AG04450 (cell line): ENCODE measurements around the gene CDK11B. TPM values are rescaled to one million over a fixed set of nuclear protein-coding genes. Genes with fewer than 3 reads are reported as not detected.

Source experiments
- CTCF ChIA-PET: fragments of 300-600, 350-600 bp; formaldehyde crosslinking; extraction: SDS; loops from one replicate; lab custom pipeline; 2022; ENCODE audit warnings: antibody characterized with exemption, inconsistent platforms; lab: Charles Lee
- POLR2A ChIA-PET: fragments of 350-600 bp; formaldehyde crosslinking; extraction: SDS; loops from one replicate; lab custom pipeline; 2021; ENCODE audit warnings: antibody characterized with exemption, inconsistent platforms; lab: Yijun Ruan, JAX
- DNase-seq: peaks from one replicate; pipeline ENCODE4 v3.0.0-alpha.2; 2011; ENCODE audit warnings: low read depth, low spot score
- H3K27ac ChIP-seq: one replicate; pipeline ENCODE4 v1.5.1; 2012; ENCODE audit warnings: low read depth, low read length, control low read depth
- H3K27me3 ChIP-seq: one replicate; pipeline ENCODE4 v1.6.0; 2012; ENCODE audit warnings: low read length; ENCODE audit not compliant: control insufficient read depth, insufficient read depth
- H3K4me3 ChIP-seq: 2 replicates; pipeline ENCODE4 v1.5.1; 2011; ENCODE audit warnings: mild to moderate bottlenecking, low read depth, low read length, control low read depth
- H3K9me3 ChIP-seq: 2 replicates; pipeline ENCODE4 v1.5.1; 2012; ENCODE audit warnings: low read length; ENCODE audit not compliant: control insufficient read depth, insufficient read depth
- CTCF ChIP-seq: IDR thresholded peaks from 2 replicates; pipeline ENCODE4 v1.5.1; 2011; ENCODE audit warnings: low read depth, low read length, control low read depth, inconsistent platforms
- polyA plus RNA-seq: library from polyadenylated mRNA; depleted of rRNA; stranded (reverse); fragments of >200 nt; gene quantifications from 2 replicates; pipeline ENCODE4 v1.2.3, GENCODE V29; 2011

The CDK11B gene
- polyA plus RNA-seq, 1 experiment: 6.7 TPM

DNA sequence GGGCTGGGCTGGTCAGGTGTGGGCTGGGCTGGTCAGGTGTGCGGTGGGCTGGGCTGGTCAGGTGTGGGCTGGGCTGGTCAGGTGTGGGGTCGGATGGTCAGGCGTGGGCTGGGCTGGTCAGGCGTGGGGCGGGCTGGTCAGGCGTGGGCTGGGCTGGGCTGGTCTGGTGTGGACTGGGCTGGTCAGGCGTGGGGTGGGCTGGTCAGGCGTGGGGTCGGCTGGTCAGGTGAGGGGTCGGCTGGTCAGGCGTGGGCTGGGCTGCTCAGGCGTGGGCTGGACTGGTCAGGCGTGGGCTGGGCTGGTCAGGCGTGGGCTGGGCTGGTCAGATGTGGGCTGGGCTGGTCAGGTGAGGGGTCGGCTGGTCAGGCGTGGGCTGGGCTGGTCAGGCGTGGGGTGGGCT, 53.1 kb downstream of the CDK11B start:
- Histone ChIP-seq H3K27me3 (peaks cover 2% of the 10 kb centered on the region), H3K27ac (no peak overlapping the region), H3K9me3 (no peaks in the 10 kb centered on the region), H3K4me3 (no peak overlapping the region)
- no peak for TF ChIP-seq CTCF
- ChIA-PET CTCF (no interaction called here), POLR2A (no interaction called here)
- DNase-seq: no peak

DNA sequence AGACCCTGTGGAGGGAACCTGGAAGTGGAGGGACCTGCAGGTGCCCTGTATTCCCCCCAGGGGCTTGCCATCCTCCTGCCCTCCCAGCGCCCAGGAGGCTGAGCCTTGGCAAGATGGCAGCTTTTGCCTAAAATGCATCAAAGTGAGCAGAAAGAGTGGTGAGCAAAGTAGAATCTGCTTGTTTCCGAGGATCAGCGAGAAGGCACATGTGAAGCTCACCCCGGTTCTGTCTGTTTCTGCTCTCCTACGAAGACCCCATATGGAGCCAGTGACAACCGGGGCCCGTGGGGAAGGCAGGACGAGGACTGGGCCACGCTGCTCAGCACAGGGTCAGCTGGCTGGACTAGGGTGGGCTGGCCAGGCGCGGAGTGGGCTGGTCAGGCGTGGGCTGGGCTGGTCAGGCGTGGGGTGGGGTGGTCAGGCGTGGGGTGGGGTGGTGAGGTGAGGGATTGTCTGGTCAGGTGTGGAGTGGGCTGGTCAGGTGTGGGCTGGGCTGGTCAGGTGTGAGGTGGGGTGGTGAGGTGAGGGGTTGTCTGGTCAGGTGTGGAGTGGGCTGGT, 53.7 kb downstream of the CDK11B start:
- no peaks in the 10 kb centered on the region for H3K9me3 ChIP-seq
- H3K27ac ChIP-seq: no peak overlapping the region
- ChIA-PET CTCF (no interaction called here), POLR2A (no interaction called here)
- no peak for TF ChIP-seq CTCF
- H3K27me3 ChIP-seq: peaks cover 2% of the 10 kb centered on the region
- DNase-seq: no peak
- H3K4me3 ChIP-seq: no peak overlapping the region

DNA sequence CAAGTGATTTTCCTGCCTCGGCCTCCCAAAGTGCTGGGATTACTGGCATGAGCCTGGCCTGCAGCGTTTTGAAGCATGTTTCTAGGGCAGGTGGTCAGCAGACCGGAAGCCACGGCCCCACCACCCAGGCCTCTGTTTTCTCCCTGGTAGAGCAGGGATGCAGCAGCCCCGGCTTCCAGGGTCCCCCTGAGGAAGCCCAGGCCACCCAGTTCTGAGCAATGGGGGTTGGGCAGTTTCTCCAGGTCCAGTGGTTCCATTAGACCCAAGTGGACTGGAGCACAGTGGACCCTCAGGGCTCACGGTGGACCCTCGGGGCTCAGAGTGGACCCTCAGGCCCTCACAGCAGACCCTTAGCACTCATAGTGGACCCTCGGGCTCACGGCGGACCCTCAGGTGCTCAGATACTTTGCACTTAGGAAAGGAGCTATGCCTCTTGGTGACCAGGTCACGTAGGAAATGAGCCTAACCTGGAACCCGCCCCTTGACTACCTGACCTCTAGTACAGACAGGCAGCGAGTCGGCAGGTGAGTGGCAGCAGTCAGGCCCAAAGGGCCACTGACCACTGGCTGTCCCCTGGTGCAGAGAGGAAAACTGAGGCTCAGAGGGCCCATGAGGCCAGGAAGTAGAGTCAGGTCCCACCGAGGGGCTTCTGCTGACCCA, 54.3 kb downstream of the CDK11B start:
- CTCF ChIA-PET: no interaction called here

DNA sequence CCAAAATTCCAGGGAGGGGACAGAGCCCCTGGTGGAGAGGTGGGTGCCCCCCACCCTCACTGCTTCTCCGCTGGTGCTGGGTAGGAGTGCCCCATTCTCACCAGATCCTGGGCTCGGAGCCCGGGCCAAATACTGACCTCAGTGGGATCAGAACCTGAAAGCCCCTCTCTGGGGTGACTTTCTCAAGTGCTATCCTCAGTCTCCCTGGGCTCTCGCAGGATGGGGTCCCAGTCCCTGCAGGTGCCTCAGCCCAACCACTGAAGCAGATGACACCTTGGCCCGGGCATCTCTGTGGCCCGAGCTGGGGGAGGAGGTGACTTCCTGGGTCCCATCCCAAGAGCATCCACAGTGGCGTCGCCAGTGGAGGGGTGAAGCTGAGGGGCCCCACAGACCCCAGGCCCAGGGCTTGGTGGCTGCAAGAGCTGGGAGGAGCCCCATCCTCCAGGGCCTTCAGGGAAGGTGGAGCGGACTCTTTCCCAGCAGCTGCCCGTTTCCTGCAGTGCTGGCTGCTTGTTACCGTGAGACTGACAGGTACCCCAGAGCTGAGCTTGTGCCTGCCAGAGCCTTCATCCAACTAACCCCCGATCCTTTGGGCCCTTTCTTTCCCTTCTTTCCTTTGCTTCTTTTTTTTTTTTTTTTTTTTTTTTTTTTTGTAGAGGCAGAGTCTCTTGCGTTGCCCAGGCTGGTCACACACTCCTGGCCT, 55.0 kb downstream of the CDK11B start:
- ChIA-PET CTCF (no interaction called here), POLR2A (no interaction called here)
- no peak overlapping the region for H3K4me3 ChIP-seq
- peaks cover 4% of the 10 kb centered on the region for H3K27me3 ChIP-seq
- no peaks in the 10 kb centered on the region; the same call in 1 of the 2 replicates for H3K9me3 ChIP-seq
- DNase-seq: no peak
- TF ChIP-seq CTCF: no peak
- no peak overlapping the region for H3K27ac ChIP-seq

More for the DNA sequence above, 54.3 kb downstream of the CDK11B start:
- peaks cover 2% of the 10 kb centered on the region for H3K27me3 ChIP-seq
- POLR2A ChIA-PET: no interaction called here
- no peaks in the 10 kb centered on the region for H3K9me3 ChIP-seq
- no peak overlapping the region for H3K4me3 ChIP-seq
- H3K27ac ChIP-seq: no peak overlapping the region
- DNase-seq: no peak
- TF ChIP-seq CTCF: no peak

GRCh38 chr1:1602968-1603506, 55.8 kb downstream of the CDK11B start:
- POLR2A ChIA-PET: no interaction called here
- Histone ChIP-seq H3K9me3 (no peaks in the 10 kb centered on the region; the same call in 1 of the 2 replicates), H3K27ac (no peak overlapping the region), H3K27me3 (peaks cover 4% of the 10 kb centered on the region), H3K4me3 (no peak overlapping the region)
- CTCF ChIA-PET: no interaction called here
- no peak for DNase-seq
- TF ChIP-seq CTCF: no peak
